ENCODE data around the gene IQCE.

The IQCE gene

DNA sequence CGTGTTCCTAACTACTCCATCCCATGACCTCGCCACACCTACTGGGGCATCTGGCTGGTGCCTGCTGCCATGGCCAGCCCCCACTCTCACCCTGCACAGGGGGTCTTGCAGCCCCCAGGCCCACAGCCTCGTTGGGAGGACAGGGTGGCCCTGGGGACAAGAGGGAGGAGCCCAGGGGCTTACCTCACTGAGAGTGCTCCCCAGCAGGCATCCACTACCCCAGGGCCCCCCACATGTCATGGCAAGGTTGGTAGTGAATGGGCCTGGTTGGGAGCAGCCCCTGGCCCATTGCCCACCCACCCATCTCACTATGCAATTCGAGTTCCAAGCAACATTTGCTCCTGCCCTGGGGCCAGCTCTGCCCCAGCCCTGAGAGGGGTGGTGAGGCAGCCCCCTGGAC, 105.2 kb downstream of the IQCE start:
- FAIRE-seq (no peak), DNase-seq (ENCODE audit: insufficient read length, low spot score) (no peak)
- TF ChIP-seq POLR2A (IDR thresholded peaks at IDR 0.05; ENCODE audit: low read depth, low read length) = no peak
